NCI-H2029 (cell line): Measurements from ENCODE around the gene ANKH.

Source experiments
- DNase-seq: peaks from one replicate; lab custom pipeline; 2025; lab: John Stamatoyannopoulos, UW

The ANKH gene

GRCh38 chr5:14760548-14761002 lies 111.0 kb downstream of the ANKH start:
- no peak for DNase-seq

GRCh38 chr5:14759744-14760547 lies 111.6 kb downstream of the ANKH start:
- DNase-seq = no peak

DNA sequence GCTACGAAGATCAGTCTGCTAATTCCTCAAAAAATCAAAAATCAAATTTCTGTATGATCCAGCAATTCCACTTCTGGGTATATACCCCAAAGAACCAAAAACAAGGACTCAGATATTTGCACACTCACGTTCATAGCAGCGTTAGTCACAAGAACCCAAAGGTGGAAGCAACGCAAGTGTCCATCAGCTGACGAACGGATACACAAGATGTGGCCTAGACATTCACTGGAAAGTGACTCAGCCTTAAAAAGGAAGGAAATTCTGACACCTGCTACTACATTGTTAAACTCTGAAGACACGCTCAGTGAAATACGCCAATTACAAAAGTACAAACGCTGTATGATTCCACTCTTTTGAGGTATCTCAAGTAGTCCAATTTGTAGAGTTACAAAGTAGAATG lies 113.7 kb downstream of the ANKH start:
- no peak for DNase-seq

DNA sequence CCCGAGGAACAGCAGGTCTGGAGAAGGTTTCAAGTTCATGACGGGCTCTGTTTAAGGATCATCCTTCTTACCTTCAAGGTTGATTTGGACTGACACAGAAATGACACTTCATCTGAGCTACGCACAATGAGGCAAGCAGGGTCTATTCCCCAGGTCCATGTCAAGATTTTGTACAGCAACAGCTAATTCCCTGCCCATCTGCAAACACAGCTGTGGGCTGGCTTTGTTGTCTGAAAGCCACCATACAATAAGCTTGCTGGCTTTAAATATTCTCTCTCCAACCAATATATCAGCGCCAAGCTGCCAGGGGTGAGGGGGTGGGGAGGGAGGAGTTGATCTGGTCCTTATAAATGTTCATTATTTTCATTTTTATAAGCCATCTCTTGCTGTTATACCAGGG lies 115.1 kb downstream of the ANKH start:
- DNase-seq = no peak

GRCh38 chr5:14753947-14754346 lies 117.6 kb downstream of the ANKH start:
- DNase-seq = no peak

DNA sequence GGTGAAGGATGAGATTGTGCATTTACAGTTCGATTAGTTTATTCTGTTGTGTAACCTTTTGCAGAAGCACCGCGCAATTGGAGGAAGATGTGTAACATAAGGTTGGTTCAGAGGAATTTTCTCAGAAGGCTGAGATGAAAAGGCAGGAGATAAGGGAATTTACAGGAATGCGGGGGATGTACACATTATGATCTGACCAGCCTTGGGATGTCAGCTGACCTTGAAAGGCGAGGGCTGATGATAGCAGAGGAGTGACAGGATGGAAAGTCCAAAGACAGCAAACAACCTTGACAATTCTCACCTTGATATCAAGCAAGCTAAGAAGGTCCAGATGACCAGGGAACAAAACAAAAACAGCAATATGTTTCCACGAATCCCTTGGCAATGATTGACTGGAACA lies 118.3 kb downstream of the ANKH start:
- no peak for DNase-seq

- no peak for DNase-seq
Measured at GRCh38 chr5:14752497-14753071, 119.0 kb downstream of the ANKH start.

- no peak for DNase-seq
Measured at GRCh38 chr5:14750712-14751111, 120.9 kb downstream of the ANKH start.

GRCh38 chr5:14749579-14750101 lies 121.9 kb downstream of the ANKH start:
- no peak for DNase-seq

DNA sequence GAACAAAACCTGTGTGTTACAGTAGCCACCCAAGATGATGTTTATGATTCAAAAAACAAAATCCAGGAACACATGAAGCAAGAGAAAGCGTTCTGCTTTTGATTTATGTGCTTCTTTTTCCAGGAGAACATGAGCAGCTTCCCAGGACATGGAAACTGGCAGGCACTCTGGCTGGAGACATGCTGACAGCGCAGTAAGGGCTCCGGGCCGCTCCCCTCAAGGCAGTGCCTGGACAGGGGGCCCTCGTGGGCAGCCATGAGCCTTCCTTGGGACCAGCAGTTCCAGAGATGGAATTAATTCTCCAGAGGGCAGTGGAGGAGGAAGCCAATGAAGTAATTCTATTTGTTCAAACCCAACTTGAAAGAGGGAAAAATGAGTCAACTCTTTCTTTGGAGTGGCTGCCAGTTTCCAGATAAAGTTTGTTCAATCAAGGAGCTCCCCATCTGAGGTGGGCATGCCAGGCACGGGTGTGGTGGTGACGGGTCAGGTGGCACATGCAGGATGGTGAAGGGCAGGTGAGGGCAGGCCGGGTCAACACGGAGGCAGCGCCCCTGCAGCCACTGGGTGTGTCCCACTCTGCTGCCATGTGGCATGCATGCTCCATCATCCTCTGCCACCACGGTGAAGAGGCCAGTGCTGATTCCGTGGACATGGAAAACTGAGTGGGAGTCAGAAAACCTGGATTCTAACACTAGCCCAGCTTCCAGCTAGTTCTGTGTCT lies 123.2 kb downstream of the ANKH start:
- DNase-seq = no peak

DNA sequence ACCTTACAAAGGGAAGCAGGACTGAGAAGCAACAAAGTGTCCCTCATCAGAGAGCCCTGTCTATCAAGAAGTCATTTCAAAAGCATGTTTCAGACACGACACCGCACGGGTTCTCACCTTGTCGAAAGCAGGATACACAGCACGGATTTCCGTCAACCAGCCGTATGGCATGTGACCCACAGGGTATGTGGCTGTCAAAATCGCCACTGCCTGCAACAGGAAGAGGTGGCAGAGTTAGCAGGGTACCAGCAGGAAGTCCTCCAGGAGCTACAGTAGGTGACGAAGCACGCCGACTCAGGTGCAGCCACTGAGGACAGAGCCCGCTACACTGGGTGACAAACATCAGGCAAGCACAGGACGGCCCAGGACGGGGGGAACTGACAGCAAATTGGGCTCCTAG lies 125.8 kb downstream of the ANKH start:
- no peak for DNase-seq

- DNase-seq = no peak
Measured at GRCh38 chr5:14745188-14745563, 126.4 kb downstream of the ANKH start.

- no peak for DNase-seq
Measured at GRCh38 chr5:14744296-14745187, 127.0 kb downstream of the ANKH start.

GRCh38 chr5:14743601-14744295 lies 127.8 kb downstream of the ANKH start:
- no peak for DNase-seq

GRCh38 chr5:14742498-14742897 lies 129.1 kb downstream of the ANKH start:
- DNase-seq = no peak

DNA sequence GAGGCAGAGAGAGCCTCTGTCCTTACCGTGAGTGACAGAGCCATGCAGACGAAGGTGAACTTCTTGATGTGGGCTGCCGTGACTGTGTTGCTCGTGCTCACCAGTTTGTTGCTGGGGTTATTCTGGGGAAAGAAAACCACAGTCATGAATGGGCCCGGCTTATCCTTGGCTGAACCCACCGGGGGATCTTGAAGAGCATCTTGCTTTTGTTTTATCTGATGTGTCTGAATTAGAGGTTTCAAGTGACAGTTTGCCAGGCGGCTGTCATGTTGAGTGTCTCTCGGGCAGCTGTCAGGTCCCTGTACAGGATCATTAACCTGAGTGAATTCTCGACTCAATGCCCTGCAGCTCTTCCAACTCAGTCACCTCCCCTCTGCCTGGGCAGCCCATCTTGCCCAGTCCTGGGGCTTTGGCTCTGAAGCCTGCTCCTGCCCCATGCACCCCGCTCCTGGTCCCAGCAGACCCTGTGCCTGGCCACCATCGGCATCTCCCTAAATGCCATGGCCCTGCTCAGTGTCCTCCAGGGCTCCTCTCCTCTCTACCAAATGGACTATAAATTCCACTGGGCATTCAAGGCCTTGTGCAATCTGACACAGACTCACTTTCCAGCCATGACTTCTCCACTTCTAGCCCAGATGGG lies 129.7 kb downstream of the ANKH start:
- no peak for DNase-seq

DNA sequence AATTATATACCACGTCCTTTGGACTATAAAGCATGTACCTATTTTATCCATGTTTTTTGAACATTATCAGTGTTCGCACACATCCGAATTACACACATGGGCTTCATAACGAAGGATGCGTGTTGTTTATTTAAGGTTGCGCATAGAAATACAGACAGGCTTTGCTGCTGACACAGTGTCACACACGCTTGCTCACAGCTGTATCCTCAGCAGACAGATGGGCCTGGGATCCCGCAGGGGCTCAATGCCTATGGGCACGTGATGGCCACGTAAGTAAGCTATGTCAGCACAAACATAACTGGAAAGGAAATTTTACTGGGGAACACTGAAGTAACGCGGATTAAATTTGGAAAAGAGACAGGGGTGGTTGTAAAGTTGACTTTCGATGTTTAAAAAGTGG lies 130.4 kb downstream of the ANKH start:
- DNase-seq = no peak

- DNase-seq = no peak
Measured at GRCh38 chr5:14739981-14740380, 131.6 kb downstream of the ANKH start.

DNA sequence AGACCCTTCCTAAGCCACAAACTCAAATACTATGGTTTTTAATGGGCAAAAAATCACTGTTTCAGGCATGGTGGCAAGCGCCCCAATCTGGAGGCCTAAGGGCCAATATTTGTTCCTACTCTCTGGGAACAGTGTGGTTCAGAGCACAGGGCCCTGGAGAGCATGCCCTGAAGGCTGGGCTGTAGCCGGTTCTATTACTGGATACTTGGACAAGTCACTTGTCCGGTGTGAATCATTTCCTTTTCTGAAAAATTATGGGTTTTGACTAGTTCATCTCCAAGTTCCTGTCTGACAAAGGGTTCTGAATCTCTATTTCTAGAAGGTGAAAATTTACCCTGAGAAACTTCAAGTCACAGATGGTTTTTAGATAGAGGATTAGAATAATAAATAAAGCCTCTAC lies 132.0 kb downstream of the ANKH start:
- no peak for DNase-seq

GRCh38 chr5:14738050-14738449 lies 133.5 kb downstream of the ANKH start:
- DNase-seq = no peak

DNA sequence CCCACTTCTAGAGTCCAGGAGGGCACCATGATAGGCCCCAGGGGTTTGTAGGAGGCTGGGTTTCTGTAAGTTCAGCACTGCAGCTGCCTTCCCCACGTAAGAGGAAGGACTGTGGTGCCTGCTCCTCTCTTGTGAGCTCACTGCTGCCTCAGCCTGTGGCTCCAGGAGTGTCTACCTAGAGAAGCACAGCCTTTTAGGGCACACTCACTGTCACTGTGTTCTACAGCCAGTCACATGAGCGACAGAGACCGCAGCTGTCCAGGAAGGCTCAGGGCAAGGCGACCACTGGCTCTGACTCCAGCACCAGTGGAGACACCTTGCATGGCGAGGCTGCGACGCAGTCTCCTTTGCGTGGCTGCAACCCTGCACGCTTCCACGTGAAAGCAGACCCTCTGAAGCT lies 134.3 kb downstream of the ANKH start:
- DNase-seq = no peak
